ENCODE results near the gene PAN3. TPM values are rescaled to one million over a fixed set of nuclear protein-coding genes. Genes with fewer than 3 reads are reported as not detected.

The PAN3 gene
- polyA plus RNA-seq, 1 experiment: 10.7 TPM

DNA sequence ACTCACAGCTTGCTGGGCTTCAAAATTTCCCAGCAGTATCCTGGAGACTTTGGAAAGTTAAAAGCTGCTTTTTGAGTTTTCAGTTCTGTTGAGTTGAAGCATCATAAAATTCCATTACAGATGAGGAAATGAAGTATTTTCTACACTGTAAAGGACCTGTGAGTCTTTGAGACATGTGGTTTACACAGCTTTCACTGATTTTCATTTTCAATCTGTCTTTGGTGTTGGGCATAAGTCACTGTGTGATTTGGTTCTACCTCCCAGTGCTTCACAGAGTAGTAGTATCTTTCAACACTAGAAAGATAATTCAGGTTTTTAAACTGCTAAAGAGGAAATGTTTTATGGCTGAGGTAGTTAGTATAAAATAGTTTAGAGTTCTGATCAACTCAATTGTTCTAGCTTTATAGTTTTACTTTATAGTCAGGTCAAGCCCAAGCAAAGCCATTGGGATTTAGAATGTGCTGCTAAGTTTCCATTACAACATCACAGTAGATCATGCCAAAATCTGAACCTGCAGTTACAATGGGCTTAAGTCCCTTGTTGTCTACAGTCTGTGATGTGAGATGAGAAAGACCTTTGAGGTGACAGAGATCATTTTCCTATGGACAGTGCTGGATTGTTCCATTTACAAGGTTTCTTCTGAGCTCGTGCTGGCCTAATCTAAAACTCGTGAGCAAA, 195.0 kb downstream of the PAN3 start:
- H3K27me3 ChIP-seq (ENCODE audit: control insufficient read depth, insufficient read depth, low read length): no peaks in the 10 kb centered on the region
- DNase-seq (ENCODE audit: low read depth): no peak
- H3K36me3 ChIP-seq (ENCODE audit: control insufficient read depth, insufficient read depth, low read length): no peaks in the 10 kb centered on the region; the same call in 1 of the 2 replicates
- CTCF ChIA-PET: interaction anchor here (2.6 kb wide), 1 partner anchor 10 kb away, joined by 13 read pairs; no protein-coding TSS in a partner anchor
- TF ChIP-seq, protein P1, sequence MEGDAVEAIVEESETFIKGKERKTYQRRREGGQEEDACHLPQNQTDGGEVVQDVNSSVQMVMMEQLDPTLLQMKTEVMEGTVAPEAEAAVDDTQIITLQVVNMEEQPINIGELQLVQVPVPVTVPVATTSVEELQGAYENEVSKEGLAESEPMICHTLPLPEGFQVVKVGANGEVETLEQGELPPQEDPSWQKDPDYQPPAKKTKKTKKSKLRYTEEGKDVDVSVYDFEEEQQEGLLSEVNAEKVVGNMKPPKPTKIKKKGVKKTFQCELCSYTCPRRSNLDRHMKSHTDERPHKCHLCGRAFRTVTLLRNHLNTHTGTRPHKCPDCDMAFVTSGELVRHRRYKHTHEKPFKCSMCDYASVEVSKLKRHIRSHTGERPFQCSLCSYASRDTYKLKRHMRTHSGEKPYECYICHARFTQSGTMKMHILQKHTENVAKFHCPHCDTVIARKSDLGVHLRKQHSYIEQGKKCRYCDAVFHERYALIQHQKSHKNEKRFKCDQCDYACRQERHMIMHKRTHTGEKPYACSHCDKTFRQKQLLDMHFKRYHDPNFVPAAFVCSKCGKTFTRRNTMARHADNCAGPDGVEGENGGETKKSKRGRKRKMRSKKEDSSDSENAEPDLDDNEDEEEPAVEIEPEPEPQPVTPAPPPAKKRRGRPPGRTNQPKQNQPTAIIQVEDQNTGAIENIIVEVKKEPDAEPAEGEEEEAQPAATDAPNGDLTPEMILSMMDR (IDR thresholded peaks at IDR 0.05; ENCODE audit: insufficient read depth, low read depth, low read length): no peak
- POLR2A ChIA-PET: no interaction called here
- H3K4me3 ChIP-seq (ENCODE audit: low read depth, low read length): no peak overlapping the region

DNA sequence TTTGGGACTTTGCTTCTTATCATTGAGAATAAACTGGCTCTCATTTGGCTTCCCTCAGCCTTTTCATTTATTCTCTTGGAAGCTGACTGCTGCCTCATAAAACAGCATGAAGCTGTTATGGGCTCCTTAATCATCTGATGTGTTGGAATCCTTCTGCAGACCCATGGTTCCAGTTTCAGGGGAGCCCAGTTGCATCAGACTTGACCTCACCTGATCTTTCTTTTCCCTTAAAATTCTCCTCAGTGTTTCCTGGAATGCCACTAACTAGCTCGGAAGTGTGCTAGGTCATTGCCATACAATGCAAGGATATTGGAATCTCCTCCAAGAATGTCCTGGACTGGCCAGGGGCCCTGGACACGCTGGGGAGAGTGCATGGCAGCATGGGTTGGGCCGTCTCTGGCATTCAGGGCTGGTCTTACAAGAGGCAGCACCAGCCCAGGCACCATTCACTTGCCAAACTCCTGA, 197.9 kb downstream of the PAN3 start:
- Histone ChIP-seq H3K27me3 (ENCODE audit: control insufficient read depth, insufficient read depth, low read length) (no peaks in the 10 kb centered on the region), H3K36me3 (ENCODE audit: control insufficient read depth, insufficient read depth, low read length) (no peaks in the 10 kb centered on the region; the same call in 1 of the 2 replicates), H3K4me3 (ENCODE audit: low read depth, low read length) (no peak overlapping the region)
- ChIA-PET POLR2A (no interaction called here), CTCF (no interaction called here)
- DNase-seq (ENCODE audit: low read depth): no peak
- TF ChIP-seq, protein P1 (IDR thresholded peaks at IDR 0.05; ENCODE audit: insufficient read depth, low read depth, low read length): no peak

DNA sequence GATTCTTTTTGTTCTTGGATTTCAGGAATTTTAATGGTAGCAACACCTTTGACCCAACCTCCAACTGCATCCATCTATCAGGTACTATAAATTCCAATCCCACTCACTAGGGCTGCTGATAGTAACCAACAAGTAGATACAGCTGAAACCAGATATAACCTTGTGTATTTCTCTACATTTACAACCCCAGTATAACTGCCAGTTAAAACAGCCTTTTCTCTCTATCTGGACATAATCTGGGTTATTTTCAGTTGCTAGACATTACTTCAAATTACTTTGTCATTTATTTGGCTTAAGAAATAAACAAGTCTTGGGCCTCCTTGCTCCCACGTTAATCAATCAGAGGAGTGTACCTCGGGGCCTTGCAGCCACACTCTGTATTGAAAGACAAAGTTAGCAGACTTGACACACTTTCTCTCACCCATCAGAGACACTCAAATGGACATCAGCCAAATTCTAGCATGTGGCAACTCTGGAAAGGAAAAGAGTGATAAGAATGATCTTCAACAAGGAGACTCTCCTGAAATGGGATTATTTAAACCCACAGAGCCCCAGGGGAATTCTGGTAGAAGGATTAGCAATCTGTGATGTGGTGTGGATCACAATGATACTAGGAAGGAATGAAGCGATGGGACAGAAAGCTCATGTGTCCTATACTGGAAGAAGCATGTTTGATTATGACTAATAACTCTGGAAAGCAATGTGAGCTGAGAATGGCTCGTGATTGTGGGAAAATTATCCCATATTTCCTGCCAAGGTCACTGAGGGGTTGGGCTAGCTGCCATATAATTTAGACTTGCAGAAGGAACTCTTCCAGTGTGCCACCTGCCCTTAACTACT, 199.0 kb downstream of the PAN3 start:
- ChIA-PET POLR2A (interaction anchor here (0.6 kb wide), 1 partner anchor 235 kb away, joined by 3 read pairs; no protein-coding TSS in a partner anchor), CTCF (interaction anchor here (0.9 to 1.3 kb wide), 2 partner anchors 12 to 14 kb away, joined by 4 to 5 read pairs; no protein-coding TSS in a partner anchor)
- H3K36me3 ChIP-seq (ENCODE audit: control insufficient read depth, insufficient read depth, low read length): no peaks in the 10 kb centered on the region; the same call in 1 of the 2 replicates

DNA sequence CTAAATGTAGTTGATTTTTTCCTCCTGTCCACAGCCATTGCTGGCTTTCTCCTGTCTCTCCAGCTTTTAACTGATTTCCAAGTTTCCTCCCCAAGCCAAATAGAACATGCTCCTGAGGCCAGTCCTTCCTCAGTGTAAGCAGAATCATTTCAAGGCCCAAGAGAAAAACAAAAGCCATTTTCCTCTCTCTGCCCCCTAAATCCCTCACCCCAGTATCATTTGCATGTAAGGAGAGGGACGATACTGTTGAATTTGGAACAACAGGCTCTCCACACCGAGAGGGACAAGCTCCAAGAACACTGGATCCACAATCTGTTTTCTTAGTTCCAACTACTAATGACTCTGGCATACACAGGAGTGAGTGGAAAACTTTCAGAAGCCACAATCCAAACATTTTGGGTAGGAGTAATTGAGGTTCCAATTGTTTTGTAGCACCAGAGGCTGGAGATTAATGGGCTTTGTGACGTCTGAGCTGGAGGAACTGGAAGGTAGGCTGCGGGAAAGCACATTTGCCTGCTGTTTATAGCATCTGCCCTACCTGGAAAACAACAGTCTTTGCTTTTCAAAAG, 199.7 kb downstream of the PAN3 start:
- TF ChIP-seq, protein P1 (IDR thresholded peaks at IDR 0.05; ENCODE audit: insufficient read depth, low read depth, low read length): no peak
- Histone ChIP-seq H3K27me3 (ENCODE audit: control insufficient read depth, insufficient read depth, low read length) (no peaks in the 10 kb centered on the region), H3K36me3 (ENCODE audit: control insufficient read depth, insufficient read depth, low read length) (no peaks in the 10 kb centered on the region; the same call in 1 of the 2 replicates), H3K4me3 (ENCODE audit: low read depth, low read length) (no peak overlapping the region)
- ChIA-PET CTCF (interaction anchor here (0.9 to 1.3 kb wide), 2 partner anchors 13 to 15 kb away, joined by 4 to 5 read pairs; no protein-coding TSS in a partner anchor), POLR2A (no interaction called here)
- DNase-seq (ENCODE audit: low read depth): no peak

More for the DNA sequence above, 199.0 kb downstream of the PAN3 start:
- Histone ChIP-seq H3K4me3 (ENCODE audit: low read depth, low read length) (no peak overlapping the region), H3K27me3 (ENCODE audit: control insufficient read depth, insufficient read depth, low read length) (no peaks in the 10 kb centered on the region)
- TF ChIP-seq, protein P1 (IDR thresholded peaks at IDR 0.05; ENCODE audit: insufficient read depth, low read depth, low read length): no peak
- peak; percentile 71 for DNase-seq (ENCODE audit: low read depth)

DNA sequence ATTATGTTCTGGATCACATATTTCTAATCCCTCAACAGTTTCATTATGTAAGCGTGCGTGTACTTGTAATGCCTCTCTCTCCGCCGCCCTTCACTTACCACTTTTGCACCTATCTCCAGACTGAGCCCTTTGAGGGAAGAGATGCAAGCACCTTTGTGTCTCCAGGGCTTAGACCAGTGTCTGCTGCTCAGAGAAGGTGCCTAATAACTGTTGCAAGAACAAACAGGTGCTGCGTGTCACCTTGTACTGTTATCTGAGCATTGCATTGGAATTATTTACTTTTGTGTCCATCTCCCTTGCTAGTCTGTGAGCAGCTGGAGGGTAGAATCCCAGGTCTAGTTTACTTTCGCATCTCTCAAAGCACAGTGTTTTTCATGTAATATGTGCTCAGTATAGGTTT, 200.4 kb downstream of the PAN3 start:
- CTCF ChIA-PET: no interaction called here
- DNase-seq (ENCODE audit: low read depth): no peak
- Histone ChIP-seq H3K27me3 (ENCODE audit: control insufficient read depth, insufficient read depth, low read length) (no peaks in the 10 kb centered on the region), H3K36me3 (ENCODE audit: control insufficient read depth, insufficient read depth, low read length) (no peaks in the 10 kb centered on the region; the same call in 1 of the 2 replicates), H3K4me3 (ENCODE audit: low read depth, low read length) (no peak overlapping the region)
- TF ChIP-seq, protein P1 (IDR thresholded peaks at IDR 0.05; ENCODE audit: insufficient read depth, low read depth, low read length): no peak
- POLR2A ChIA-PET: no interaction called here
